Pancreas (tissue), 10 donors: ENCODE data around the gene CACNA1G. TPM values are rescaled to one million over a fixed set of nuclear protein-coding genes. Genes with fewer than 3 reads are reported as not detected.

Experiments used
- ATAC-seq, 4 donors: fragments of 200-7000 bp; cut with Tn5 transposase; one replicate each; pipeline versions ENCODE4 v1.8.0 to v1.9.1; 2020; ENCODE audit warnings: mild to moderate bottlenecking in 4 of 4, moderate library complexity in 4 of 4
- DNase-seq, 6 donors: peaks; one replicate each; pipeline ENCODE4 v3.0.0-alpha.2; 2020
- FAIRE-seq: peaks from 2 replicates; lab custom pipeline; 2012; peaks lifted over from hg19 to GRCh38; lab: Jason Lieb, UNC
- H3K27ac ChIP-seq, 4 donors: fragments of 200-600 bp; sonication (generic); 1 replicate in 3 of 4; 2 replicates in 1 of 4; pipeline versions ENCODE4 v1.5.0 to v1.8.0; 2020
- H3K27me3 ChIP-seq, 4 donors: fragments of 200-600 bp; one replicate each; pipeline ENCODE4 v1.8.0; 2021
- H3K36me3 ChIP-seq, 3 donors: fragments of 200-600 bp; sonication (generic) in 1 of 3; one replicate each; pipeline versions ENCODE4 v1.5.0 to v1.8.0; 2020 to 2021
- H3K4me1 ChIP-seq, 3 donors: fragments of 200-600 bp; one replicate each; pipeline ENCODE4 v1.8.0; 2021
- H3K4me3 ChIP-seq, 4 donors: fragments of 200-600 bp; sonication (generic) in 2 of 4; one replicate each; pipeline versions ENCODE4 v1.5.0 to v1.8.0; 2020 to 2021
- H3K9me3 ChIP-seq, 4 donors: fragments of 200-600 bp; one replicate each; pipeline ENCODE4 v1.8.0; 2021
- WGBS, 2 donors: extraction: QIAGEN DNeasy Blood & Tissue Kit; methylation state at CpG; one replicate each; pipeline ENCODE4 v1.1.7; 2013; 5-methylcytosine and 5-hydroxymethylcytosine counted together
- intact Hi-C, 3 donors: fragments of 100-400 bp; cut with DNase I; formaldehyde crosslinking; loops; one replicate each; pipeline versions ENCODE4 v1.11.1 to v1.14.2; 2022
- polyA plus RNA-seq, 2 donors: library from polyadenylated mRNA; stranded (reverse); fragments of 200-250 nt; gene quantifications; one replicate each; pipeline ENCODE4 v1.2.3, GENCODE V29; 2013
- total RNA-seq, 6 donors: library from RNA; stranded (reverse); fragmentation: NEBNext Ultra II Directional in 4 of 6; extraction: Animal tissue kit (Norgen Biotek cat#: 25700) in 4 of 6; gene quantifications; one replicate each; pipeline versions ENCODE4 v1.2.1 to v1.2.4, GENCODE V29; 2021 to 2023
- TF ChIP-seq, protein P1 (sequence below), 4 donors: fragments of 200-600 bp; sonication (generic) in 3 of 4; IDR thresholded peaks; one replicate each; pipeline versions ENCODE4 v1.5.0 to v1.8.0; 2021; ENCODE audit warnings: antibody characterized with exemption in 4 of 4
- donor health status: healthy with polysubstance abuse.
- donor health status: DM: no; HTN: no; CAD: no; lungs with moderate emphysema.
- donor health status: DM: no; HTN: no; CAD: no.
- donor health status: control.
- donor health status: control.
- donor health status: Bipolar disorder and iron deficiency.
- donor health status: DM: yes; HTN: yes; CAD: no.
- donor health status: DM: no; HTN: no; CAD: no.
- donor health status: DM: no; HTN: no; CAD: no.
- donor health status: DM: yes; HTN: yes; CAD: no.

The CACNA1G gene
- total and polyA plus RNA-seq, 8 donors, result 0.02 to 0.37 (median 0.09) TPM; not detected in 1

DNA sequence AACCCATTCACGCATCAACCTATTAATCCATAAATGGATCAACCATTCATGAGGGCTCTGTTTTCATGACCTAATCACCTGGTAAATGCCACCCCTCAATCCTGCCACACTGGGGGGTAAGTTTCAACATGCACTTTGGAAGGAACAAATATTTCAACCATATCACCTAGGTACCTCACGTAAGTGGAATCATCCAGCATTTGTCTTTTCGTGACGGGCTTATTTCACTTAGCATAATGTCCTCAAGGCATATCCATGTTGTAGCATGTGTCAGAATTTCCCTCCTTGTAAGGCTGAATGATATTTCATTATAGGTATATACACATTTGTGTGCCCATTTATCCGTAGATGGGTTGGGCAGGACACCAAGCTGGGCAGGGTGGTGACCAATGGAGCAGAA, 111.6 kb downstream of the CACNA1G start:
- Histone ChIP-seq H3K27ac (no peak overlapping the region), H3K9me3 (no peaks in the 10 kb centered on the region), H3K36me3 (peaks cover 0 to 3% (median under 1%) of the 10 kb centered on the region in 3 donors), H3K4me3 (no peak overlapping the region), H3K4me1 (peaks cover 10 to 14% (median 11%) of the 10 kb centered on the region in 3 donors), H3K27me3 (no peaks in the 10 kb centered on the region)
- TF ChIP-seq, protein P1, sequence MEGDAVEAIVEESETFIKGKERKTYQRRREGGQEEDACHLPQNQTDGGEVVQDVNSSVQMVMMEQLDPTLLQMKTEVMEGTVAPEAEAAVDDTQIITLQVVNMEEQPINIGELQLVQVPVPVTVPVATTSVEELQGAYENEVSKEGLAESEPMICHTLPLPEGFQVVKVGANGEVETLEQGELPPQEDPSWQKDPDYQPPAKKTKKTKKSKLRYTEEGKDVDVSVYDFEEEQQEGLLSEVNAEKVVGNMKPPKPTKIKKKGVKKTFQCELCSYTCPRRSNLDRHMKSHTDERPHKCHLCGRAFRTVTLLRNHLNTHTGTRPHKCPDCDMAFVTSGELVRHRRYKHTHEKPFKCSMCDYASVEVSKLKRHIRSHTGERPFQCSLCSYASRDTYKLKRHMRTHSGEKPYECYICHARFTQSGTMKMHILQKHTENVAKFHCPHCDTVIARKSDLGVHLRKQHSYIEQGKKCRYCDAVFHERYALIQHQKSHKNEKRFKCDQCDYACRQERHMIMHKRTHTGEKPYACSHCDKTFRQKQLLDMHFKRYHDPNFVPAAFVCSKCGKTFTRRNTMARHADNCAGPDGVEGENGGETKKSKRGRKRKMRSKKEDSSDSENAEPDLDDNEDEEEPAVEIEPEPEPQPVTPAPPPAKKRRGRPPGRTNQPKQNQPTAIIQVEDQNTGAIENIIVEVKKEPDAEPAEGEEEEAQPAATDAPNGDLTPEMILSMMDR (IDR thresholded peaks at IDR 0.05), result no peak
- WGBS, 2 donors, result 94% methylated on average over 5 of the region's 5 CpGs
- FAIRE-seq (no peak), ATAC-seq (no peak), DNase-seq (no peak)
- intact Hi-C loops, result no loop called here

DNA sequence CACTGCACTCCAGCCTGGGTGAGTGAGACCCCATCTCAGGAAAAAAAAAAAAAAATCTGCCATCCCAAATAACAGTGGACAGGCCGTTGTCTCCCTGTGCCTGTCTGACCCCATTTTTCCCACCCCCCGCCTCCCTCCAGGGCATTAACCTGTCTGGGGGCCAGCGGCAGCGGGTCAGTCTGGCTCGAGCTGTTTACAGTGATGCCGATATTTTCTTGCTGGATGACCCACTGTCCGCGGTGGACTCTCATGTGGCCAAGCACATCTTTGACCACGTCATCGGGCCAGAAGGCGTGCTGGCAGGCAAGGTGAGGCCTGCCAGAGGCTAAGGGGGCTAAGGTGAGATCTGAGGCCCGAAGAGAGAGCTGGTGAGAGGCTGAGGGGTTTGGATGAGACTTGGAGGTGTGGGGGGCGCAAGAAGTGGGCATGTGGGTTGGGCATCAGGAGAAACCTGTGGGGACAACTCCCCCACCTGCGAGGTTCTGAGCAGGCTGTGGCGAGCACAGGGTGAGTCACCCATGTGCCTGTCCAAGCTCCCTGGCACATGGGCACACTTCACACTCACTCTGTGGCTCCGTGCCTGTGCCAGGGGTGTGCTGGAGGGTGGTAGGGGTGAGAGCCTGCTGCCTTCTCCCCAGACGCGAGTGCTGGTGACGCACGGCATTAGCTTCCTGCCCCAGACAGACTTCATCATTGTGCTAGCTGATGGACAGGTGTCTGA, 112.5 kb downstream of the CACNA1G start:
- peaks cover 10 to 14% (median 11%) of the 10 kb centered on the region in 3 donors for H3K4me1 ChIP-seq
- FAIRE-seq, result no peak
- intact Hi-C loops, result no loop called here
- TF ChIP-seq, protein P1 (IDR thresholded peaks at IDR 0.05), result no peak
- ATAC-seq, result peak; percentile 29 to 76 (median 40)
- H3K4me3 ChIP-seq, result no peak overlapping the region
- peak in 4 of 6 donors; percentile 45 to 88 (median 62) for DNase-seq
- no peak overlapping the region for H3K27ac ChIP-seq
- 86 to 90% methylated on average over 20 of the region's 20 CpGs for WGBS, 2 donors
- H3K36me3 ChIP-seq, result peaks cover 0 to 4% (median 3%) of the 10 kb centered on the region in 3 donors
- H3K27me3 ChIP-seq, result no peaks in the 10 kb centered on the region
- no peaks in the 10 kb centered on the region for H3K9me3 ChIP-seq

DNA sequence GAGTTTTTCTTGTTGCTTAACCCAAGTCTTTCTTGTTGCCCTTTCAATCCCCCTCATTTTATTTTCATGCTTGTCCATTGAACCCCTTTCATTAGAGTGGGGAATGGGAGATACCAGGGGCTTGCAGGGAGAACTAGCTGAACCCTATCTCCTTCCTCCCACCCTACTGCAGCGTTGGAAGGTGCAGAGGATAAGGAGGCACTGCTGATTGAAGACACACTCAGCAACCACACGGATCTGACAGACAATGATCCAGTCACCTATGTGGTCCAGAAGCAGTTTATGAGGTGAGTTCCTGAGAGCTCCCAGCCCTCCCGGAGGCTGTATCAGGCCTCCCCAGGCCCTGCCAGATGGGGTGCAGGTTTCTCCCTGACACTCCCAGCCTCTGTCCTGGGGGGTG, 114.7 kb downstream of the CACNA1G start:
- no peak overlapping the region for H3K4me3 ChIP-seq
- no peak for DNase-seq
- intact Hi-C loops, result no loop called here
- H3K4me1 ChIP-seq, result peaks cover 10 to 14% (median 11%) of the 10 kb centered on the region in 3 donors
- H3K27ac ChIP-seq, result peak overlapping the region in 2 of 4 donors; percentile 22 to 63
- TF ChIP-seq, protein P1 (IDR thresholded peaks at IDR 0.05), result no peak
- no peak for FAIRE-seq
- H3K36me3 ChIP-seq, result peaks cover 0 to 11% (median 3%) of the 10 kb centered on the region in 3 donors
- H3K27me3 ChIP-seq, result no peaks in the 10 kb centered on the region
- ATAC-seq, result peak in 2 of 4 donors; percentile 1 to 2
- H3K9me3 ChIP-seq, result no peaks in the 10 kb centered on the region
- WGBS, 2 donors, result 90 to 94% methylated on average over 3 of the region's 3 CpGs

DNA sequence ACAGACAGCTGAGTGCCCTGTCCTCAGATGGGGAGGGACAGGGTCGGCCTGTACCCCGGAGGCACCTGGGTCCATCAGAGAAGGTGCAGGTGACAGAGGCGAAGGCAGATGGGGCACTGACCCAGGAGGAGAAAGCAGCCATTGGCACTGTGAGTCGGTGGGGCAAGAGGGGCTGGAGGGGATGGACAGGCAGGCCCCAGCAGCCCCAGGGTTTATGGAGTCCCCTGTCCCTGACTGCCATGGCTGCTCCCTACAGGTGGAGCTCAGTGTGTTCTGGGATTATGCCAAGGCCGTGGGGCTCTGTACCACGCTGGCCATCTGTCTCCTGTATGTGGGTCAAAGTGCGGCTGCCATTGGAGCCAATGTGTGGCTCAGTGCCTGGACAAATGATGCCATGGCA, 115.1 kb downstream of the CACNA1G start:
- peaks cover 0 to 11% (median 3%) of the 10 kb centered on the region in 3 donors for H3K36me3 ChIP-seq
- no peak overlapping the region for H3K4me3 ChIP-seq
- intact Hi-C loops, result no loop called here
- peaks cover 10 to 14% (median 11%) of the 10 kb centered on the region in 3 donors for H3K4me1 ChIP-seq
- H3K27ac ChIP-seq, result peak overlapping the region in 3 of 4 donors; percentile 22 to 63 (median 44)
- no peaks in the 10 kb centered on the region for H3K9me3 ChIP-seq
- WGBS, 2 donors, result 63 to 64% methylated on average over 7 of the region's 7 CpGs
- peak; percentile 73 to 92 (median 90) for DNase-seq
- TF ChIP-seq, protein P1 (IDR thresholded peaks at IDR 0.05), result no peak
- peak; percentile 86 to 92 (median 88) for ATAC-seq
- no peaks in the 10 kb centered on the region for H3K27me3 ChIP-seq
- FAIRE-seq, result no peak
